SKM-1 treated with dmso at 0.1 percent for 144 hours (cell line): Measurements from ENCODE around the gene MDM2.

Experiments used
- DNase-seq: peaks from one replicate; lab custom pipeline; 2025; ENCODE audit not compliant: unreplicated experiment; lab: John Stamatoyannopoulos, UW

MDM2 gene

DNA sequence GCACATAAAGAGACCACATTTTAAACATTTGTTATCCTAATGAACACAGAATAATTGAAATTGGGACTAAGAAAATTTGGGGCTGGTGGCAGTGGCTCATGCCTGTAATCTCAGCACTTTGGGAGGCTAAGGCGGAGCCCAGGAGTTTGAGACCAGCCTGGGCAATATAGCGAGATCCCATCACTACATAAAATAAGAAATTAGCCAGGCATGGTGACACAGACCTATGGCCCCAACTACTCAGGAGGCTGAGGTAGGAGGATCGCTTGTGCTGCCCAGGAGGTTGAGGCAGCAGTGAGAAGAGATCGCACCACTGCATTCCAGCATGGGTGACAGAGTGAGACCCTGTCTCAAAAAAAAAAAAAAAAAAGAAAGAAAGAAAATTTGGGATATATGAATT lies 65.3 kb downstream of the MDM2 start:
- DNase-seq: no peak

DNA sequence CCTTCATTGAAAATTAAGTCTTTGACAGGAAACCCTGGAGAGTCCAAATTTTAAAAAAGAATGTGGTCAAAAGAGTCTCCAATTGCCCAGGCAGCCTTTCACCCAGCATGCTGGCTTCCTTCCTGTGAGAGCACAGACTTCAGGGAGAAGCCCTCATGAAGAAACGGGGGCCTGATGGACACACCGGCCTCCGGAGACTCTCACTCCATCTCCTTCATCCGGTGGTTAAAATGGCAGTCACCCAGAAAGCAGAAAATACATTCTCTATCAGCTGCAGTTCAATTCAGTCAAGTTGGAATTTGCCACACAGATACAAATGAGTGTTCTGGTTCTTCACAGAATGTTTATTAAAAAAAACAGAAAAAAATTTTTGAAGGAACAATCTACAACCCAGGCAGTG lies 68.5 kb downstream of the MDM2 start:
- no peak for DNase-seq

DNA sequence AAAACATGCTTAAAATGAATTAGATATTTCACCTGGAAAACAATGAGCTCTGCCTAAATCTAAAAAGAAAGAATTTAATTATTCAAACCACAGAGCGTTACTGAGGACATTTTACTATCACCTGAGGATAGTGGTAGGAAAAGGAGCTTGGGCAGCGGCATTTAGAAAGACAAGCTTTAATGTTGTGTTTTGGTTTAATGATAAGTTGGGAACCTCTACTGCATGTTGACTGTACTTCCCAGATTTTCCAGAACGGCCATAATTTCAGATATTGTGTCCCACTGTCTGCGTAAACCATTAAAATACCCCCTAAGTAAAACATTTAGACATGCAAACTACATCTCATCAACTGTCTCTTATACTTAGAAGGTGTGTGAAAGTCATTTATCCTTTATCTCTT lies 69.6 kb downstream of the MDM2 start:
- no peak for DNase-seq

GRCh38 chr12:68878283-68878682 lies 70.3 kb downstream of the MDM2 start:
- DNase-seq: no peak

- DNase-seq: no peak
Measured at GRCh38 chr12:68878846-68879245, 70.9 kb downstream of the MDM2 start.

DNA sequence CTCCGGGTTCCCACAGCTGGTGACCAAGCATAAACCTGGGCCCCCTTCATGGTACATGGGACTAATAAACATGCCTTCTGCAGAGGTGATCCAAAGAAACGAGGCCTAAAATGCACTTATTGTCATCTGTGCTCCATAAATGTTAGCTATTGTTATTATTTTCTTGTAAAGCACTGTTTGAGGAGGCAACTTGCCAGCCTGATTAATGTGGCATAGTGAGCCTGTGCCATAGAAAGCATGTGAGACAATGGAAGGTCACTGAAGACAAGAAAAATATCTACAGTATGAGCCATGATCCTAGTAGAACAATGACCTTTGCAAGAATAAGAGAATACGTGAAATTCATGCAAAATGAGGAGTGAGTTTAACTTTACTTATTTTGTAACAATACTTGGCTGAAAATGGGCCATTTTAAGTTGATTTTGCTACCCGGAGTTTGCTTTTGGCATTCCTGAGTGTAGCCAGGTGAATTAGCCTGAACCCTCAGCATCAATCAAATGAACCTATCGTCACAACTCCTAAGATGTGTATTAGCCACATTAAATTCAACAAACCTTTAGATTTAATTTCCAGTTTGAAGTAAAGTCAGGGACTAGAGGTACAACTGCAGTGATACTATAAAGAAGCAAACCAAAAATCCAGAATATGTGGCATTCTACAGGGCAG lies 72.8 kb downstream of the MDM2 start:
- no peak for DNase-seq

DNA sequence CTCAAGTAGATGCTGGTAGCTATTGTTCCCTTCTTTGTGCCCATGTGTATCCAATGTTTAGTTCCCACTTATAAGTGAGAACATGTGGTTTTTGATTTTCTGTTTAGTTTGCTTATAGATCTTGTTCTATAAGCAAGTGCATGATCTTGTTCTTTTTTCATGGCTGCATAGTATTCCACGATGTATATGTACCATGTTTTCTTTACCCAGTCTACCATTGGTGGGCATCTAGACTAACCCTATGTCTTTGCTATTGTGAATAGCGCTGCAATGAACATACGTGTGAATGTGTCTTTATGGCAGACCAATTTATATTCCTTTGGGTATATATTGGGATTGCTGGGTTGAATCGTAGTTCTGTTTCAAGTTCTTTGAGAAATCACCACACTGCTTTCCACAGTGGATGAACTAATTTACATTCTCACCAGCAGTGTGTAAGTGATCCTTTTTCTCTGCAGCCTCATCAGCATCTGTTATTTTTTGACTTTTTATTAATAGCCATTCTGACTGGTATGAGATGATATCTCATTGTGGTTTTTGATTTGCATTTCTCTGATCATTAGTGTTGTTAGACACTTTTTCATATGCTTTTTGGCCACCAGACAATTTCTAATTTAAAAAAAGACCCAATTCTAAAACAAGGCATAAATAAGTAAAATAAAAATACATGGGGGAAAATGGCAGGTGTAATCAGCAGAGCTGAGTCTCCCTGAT lies 74.4 kb downstream of the MDM2 start:
- no peak for DNase-seq

GRCh38 chr12:68883151-68883550 lies 75.2 kb downstream of the MDM2 start:
- no peak for DNase-seq

DNA sequence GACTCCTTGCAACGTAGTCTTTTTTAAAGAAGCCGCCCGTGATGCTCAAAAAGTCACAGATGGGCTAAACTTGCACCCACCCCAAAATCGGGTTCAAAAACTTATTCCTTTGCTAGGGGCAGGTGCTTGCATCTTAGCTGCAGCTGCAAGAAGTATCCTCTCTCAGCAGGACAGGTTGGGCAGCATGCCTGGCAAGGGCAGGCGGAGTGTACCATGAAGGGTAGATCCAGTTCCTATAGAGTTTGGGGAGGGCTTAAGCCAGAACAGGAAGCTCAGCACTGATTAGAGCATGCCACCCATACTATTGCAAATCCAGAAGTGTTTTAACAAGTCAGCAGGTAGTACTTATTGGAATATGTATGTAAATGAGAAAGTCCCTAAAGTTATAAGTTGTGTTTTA lies 76.3 kb downstream of the MDM2 start:
- DNase-seq: no peak

DNA sequence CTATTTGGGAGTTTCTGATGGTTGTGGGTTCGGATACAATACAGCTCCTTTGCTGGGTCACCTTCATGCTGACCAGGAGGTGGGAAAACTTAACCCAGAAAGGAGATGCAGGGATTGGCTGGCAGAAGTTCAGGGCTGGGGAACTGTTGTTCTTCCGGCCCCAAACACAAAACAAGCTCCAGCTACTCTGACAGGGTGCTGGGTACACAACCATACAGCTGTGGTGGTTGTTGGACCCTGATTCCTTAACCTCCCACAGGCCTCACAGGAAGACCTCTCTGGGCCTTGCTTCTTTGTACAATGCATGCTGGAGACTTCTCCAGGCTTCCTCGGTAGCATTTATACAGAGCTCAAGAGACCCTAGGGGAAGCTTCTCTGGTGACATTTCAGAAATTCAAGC lies 77.4 kb downstream of the MDM2 start:
- DNase-seq: no peak

GRCh38 chr12:68886636-68887572 lies 78.9 kb downstream of the MDM2 start:
- no peak for DNase-seq

DNA sequence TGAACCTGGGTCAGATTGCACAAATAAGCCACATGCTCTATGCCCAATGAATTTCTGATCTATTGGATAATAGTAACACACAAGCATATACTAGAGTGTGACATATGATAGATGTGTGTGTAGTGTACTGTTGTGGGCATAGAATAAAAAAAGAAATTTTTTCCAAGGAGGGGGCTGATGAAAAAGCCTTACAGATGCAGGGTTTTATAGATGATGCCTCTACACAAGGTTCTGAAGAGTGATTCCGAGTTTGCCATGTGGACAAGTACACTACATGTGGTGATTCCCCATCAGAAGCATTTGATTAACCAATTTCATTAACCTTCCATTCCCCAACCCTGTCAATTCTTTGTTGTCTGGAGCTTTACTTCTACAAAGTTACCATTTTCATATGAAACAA lies 79.7 kb downstream of the MDM2 start:
- DNase-seq: no peak

GRCh38 chr12:68888243-68888642 lies 80.3 kb downstream of the MDM2 start:
- DNase-seq: no peak

- DNase-seq: no peak
Measured at GRCh38 chr12:68890701-68891113, 82.7 kb downstream of the MDM2 start.

GRCh38 chr12:68891141-68891540 lies 83.2 kb downstream of the MDM2 start:
- DNase-seq: no peak

- DNase-seq: no peak
Measured at GRCh38 chr12:68893201-68893600, 85.2 kb downstream of the MDM2 start.

DNA sequence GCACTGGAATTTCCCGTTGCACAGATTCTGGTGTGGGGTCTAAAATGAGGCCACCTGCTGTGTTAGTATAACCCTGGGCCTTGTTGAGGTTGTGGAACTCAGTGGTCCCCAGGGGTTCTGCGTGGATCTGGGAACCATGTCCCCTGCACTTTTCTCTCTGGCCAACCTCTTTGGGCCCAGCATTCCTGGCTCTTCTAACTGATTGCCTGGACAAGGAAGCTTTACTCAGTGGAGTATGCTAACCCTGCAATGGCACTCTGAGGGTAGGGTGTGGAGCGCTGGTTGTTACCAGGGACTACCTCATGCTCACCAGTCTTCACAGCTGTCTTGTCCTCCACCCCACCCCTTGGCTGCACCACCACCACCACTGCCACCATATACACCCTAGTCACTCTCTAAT lies 85.8 kb downstream of the MDM2 start:
- no peak for DNase-seq

- no peak for DNase-seq
Measured at GRCh38 chr12:68894276-68894855, 86.4 kb downstream of the MDM2 start.

DNA sequence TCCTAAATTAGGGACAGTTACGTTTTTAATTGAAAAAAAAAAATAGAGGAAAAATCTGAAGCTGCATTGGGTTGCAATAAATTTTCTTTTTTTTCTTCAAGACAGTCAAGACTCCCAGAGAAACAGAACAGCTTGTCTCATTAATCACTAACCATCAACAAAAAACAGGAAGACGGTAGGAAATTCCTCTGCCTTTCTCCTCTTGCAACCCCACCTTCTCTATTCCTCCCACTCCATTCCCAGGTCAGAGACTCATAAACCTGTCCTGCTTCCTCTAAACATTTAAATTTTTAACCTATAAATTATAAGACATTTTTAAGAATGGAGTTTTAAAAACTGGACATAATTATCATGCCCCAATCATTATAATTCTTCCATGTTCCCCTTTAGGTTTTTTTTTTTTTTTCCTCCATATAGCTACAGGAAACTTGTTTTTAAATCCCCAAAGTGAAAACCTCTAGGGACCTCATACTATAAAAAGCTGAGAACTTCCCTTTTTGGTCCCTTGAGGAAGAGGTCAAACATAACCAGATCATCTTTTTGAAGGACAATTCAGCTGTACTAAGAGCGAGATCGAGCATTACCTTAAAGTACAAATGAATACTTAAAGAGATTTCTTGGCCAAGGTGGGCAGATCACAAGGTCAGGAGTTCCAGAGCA lies 89.0 kb downstream of the MDM2 start:
- peak; percentile 31 for DNase-seq

DNA sequence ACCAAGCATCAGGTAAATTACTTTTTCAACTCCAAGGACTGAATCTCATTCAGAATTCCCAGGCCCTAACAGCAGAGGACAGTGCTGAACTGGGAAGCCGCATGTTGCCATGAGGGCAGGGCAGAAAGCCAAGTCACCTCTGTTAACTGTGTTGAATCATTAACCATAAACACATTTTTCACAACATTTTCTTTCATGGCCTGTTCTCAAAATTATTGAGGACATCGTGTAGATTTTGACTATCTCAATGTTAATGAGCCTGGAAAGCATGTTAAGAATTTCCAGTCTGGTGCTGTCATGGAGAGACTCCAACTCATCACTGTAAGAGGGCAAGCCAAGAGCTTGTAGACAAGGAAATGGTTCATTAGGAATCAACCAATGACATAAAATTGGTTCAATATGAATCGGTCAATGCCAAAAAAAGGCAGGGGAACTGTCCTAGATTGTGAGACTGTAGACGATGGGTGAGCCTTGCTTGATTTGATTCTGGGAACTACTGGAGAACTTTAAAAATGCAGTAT lies 91.3 kb downstream of the MDM2 start:
- DNase-seq: no peak

DNA sequence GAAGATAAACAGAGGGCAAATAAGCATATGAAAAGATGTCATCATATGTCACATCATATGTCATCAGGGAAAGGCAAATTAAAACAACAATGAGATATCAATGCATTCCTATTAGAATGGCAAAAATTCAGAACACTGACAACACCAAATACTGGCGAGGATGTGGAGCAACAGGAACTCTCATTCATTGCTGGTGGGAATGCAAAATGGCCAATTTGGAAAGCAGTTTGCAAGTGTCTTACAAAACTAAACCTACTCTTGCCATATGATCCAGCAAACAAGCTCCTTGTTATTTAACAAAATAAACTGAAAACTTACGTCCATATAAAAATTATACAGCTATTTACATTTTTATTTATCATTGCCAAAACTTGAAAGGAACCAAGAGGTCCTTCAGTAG lies 92.3 kb downstream of the MDM2 start:
- no peak for DNase-seq
